Neuronal stem cell (in vitro differentiated cells): Measurements from ENCODE around the gene RPL18. TPM values are rescaled to one million over a fixed set of nuclear protein-coding genes. Genes with fewer than 3 reads are reported as not detected.

Source experiments
- DNase-seq: peaks from one replicate; pipeline ENCODE4 v3.0.0-alpha.2; 2013; ENCODE audit warnings: low spot score
- H2AFZ ChIP-seq: one replicate; pipeline ENCODE4 v1.6.1; 2013; ENCODE audit warnings: mild to moderate bottlenecking, low read length, inconsistent platforms
- H2AK5ac ChIP-seq: 2 replicates; pipeline ENCODE4 v1.6.1; 2013; ENCODE audit warnings: low read depth, mild to moderate bottlenecking, inconsistent platforms, low read length, moderate library complexity, mixed read lengths
- H2BK120ac ChIP-seq: 2 replicates; pipeline ENCODE4 v1.6.1; 2013; ENCODE audit warnings: low read depth, mild to moderate bottlenecking, inconsistent platforms, low read length, moderate library complexity, mixed read lengths
- H2BK12ac ChIP-seq: one replicate; pipeline ENCODE4 v1.6.1; 2013; ENCODE audit warnings: low read length, inconsistent platforms
- H2BK15ac ChIP-seq: 2 replicates; pipeline ENCODE4 v1.6.1; 2013; ENCODE audit warnings: mild to moderate bottlenecking, low read length, inconsistent platforms, mixed read lengths
- H2BK5ac ChIP-seq: one replicate; pipeline ENCODE4 v1.6.1; 2013; ENCODE audit warnings: inconsistent platforms, mild to moderate bottlenecking, low read length, moderate library complexity
- H3K14ac ChIP-seq: one replicate; pipeline ENCODE4 v1.6.1; 2013; ENCODE audit warnings: low read length, inconsistent platforms
- H3K18ac ChIP-seq: 2 replicates; pipeline ENCODE4 v1.6.1; 2013; ENCODE audit warnings: low read length, inconsistent platforms
- H3K23ac ChIP-seq: 2 replicates; pipeline ENCODE4 v1.6.1; 2013; ENCODE audit warnings: low read depth, mild to moderate bottlenecking, mixed read lengths, low read length, inconsistent platforms; ENCODE audit not compliant: poor library complexity
- H3K27ac ChIP-seq: replicated peaks from 3 replicates; pipeline ENCODE4 v1.5.1; 2013; ENCODE audit warnings: low read length, inconsistent platforms
- H3K27me3 ChIP-seq, 3 experiments: 2 replicates each; pipeline ENCODE4 v1.6.1; 2013; ENCODE audit warnings: low read length in 3 of 3, mild to moderate bottlenecking in 2 of 3, inconsistent platforms in 1 of 3, low read depth in 1 of 3, mixed read lengths in 1 of 3, moderate library complexity in 1 of 3; ENCODE audit not compliant: control insufficient read depth in 3 of 3, insufficient read depth in 3 of 3
- H3K36me3 ChIP-seq, 2 donors: replicated peaks in 1 of 2; 2 replicates each; pipeline ENCODE4 v1.6.1; 2013; ENCODE audit warnings: low read length in 2 of 2; ENCODE audit not compliant: control insufficient read depth in 2 of 2, insufficient read depth in 2 of 2
- H3K4ac ChIP-seq: 2 replicates; pipeline ENCODE4 v1.6.1; 2013; ENCODE audit warnings: inconsistent platforms, mild to moderate bottlenecking, low read length, moderate library complexity
- H3K4me1 ChIP-seq, 2 donors: 1 replicate in 1 of 2; 2 replicates in 1 of 2; pipeline ENCODE4 v1.6.1; 2013; ENCODE audit warnings: low read length in 2 of 2, low read depth in 1 of 2; ENCODE audit not compliant: control insufficient read depth in 2 of 2, insufficient read depth in 1 of 2
- H3K4me2 ChIP-seq: one replicate; pipeline ENCODE4 v1.6.1; 2013; ENCODE audit warnings: mild to moderate bottlenecking, low read length, inconsistent platforms; ENCODE audit not compliant: insufficient read depth, poor library complexity, severe bottlenecking
- H3K4me3 ChIP-seq, 2 donors: 2 replicates each; pipeline ENCODE4 v1.5.1; 2013; ENCODE audit warnings: low read length in 2 of 2, mild to moderate bottlenecking in 2 of 2, inconsistent platforms in 1 of 2, moderate library complexity in 1 of 2
- H3K79me1 ChIP-seq: one replicate; pipeline ENCODE4 v1.6.1; 2013; ENCODE audit warnings: low read depth, mild to moderate bottlenecking, inconsistent platforms, low read length, moderate library complexity
- H3K9ac ChIP-seq: one replicate; pipeline ENCODE4 v1.6.1; 2013; ENCODE audit warnings: mild to moderate bottlenecking, low read depth, low read length, inconsistent platforms; ENCODE audit not compliant: poor library complexity
- H3K9me3 ChIP-seq, 2 donors: replicated peaks in 1 of 2; 2 replicates each; pipeline versions ENCODE3 to v1.6.1; 2013; ENCODE audit warnings: low read length in 2 of 2, mild to moderate bottlenecking in 2 of 2, inconsistent platforms in 1 of 2, low read depth in 1 of 2, mixed read lengths in 1 of 2, moderate library complexity in 1 of 2; ENCODE audit not compliant: control insufficient read depth in 2 of 2, insufficient read depth in 1 of 2
- H4K8ac ChIP-seq: one replicate; pipeline ENCODE4 v1.6.1; 2013; ENCODE audit warnings: low read depth, mild to moderate bottlenecking, inconsistent platforms, low read length, moderate library complexity
- H4K91ac ChIP-seq: one replicate; pipeline ENCODE4 v1.6.1; 2013; ENCODE audit warnings: low read length, low read depth, mild to moderate bottlenecking, inconsistent platforms; ENCODE audit not compliant: poor library complexity
- WGBS, 2 donors: extraction: QIAGEN DNeasy Blood & Tissue Kit; methylation state at CpG; one replicate each; pipeline ENCODE4 v1.1.7; 2013; ENCODE audit warnings: missing lambda C conversion rate in 2 of 2, mixed read lengths in 1 of 2; ENCODE audit not compliant: insufficient read length in 2 of 2, insufficient replicate concordance in 1 of 2; ENCODE audit errors: extremely low coverage in 2 of 2; 5-methylcytosine and 5-hydroxymethylcytosine counted together
- polyA plus RNA-seq, 2 experiments: library from polyadenylated mRNA; stranded (reverse); fragments of 200-250 nt; gene quantifications; one replicate each; pipeline ENCODE4 v1.2.3, GENCODE V29; 2013

RPL18 gene
- polyA plus RNA-seq (2013, experiment 1 of 2), result 2,801 TPM
- polyA plus RNA-seq (2013, experiment 2 of 2), result 2,729 TPM

- H3K27ac ChIP-seq, result peak within 1 kb of the TSS; percentile 73
- peaks cover 12% of the 10 kb centered on the region for H3K79me1 ChIP-seq
- H3K4me3 ChIP-seq, result peak within 1 kb of the TSS; percentile 80 to 98
- H3K9me3 ChIP-seq, result no peaks in the 10 kb centered on the region
- H2BK120ac ChIP-seq, result no peak within 1 kb of the TSS
- H2AFZ ChIP-seq, result peak within 1 kb of the TSS; percentile 84
- H2AK5ac ChIP-seq, result peak within 1 kb of the TSS; percentile 76
- H2BK12ac ChIP-seq, result no peak within 1 kb of the TSS
- peak within 1 kb of the TSS; percentile 40 for H3K4ac ChIP-seq
- peaks cover 17 to 22% of the 10 kb centered on the region in 2 donors for H3K4me1 ChIP-seq
- no peaks in the 10 kb centered on the region for H3K27me3 ChIP-seq
- peak within 1 kb of the TSS; percentile 46 for H2BK15ac ChIP-seq
- H3K9ac ChIP-seq, result peak within 1 kb of the TSS; percentile 83
- no CpG with 5 or more reads among the region's 69 CpGs for WGBS, 2 donors
- peak within 1 kb of the TSS; percentile 9 for H3K14ac ChIP-seq
- H3K23ac ChIP-seq, result peak within 1 kb of the TSS; percentile 97
- DNase-seq, result peak; percentile 99
- peaks cover 27 to 37% of the 10 kb centered on the region in 2 donors for H3K36me3 ChIP-seq
- H4K91ac ChIP-seq, result no peak within 1 kb of the TSS
- peak within 1 kb of the TSS; percentile 19 for H4K8ac ChIP-seq
- peak within 1 kb of the TSS; percentile 88 for H2BK5ac ChIP-seq
- peak within 1 kb of the TSS; percentile 86 for H3K18ac ChIP-seq
- peak within 1 kb of the TSS; percentile 83 for H3K4me2 ChIP-seq
Observed at GRCh38 chr19:48618916-48619691, at the start of gene RPL18, which contains the start of gene SPHK2. RPL18 (minus strand) TSS chr19:48619178; CDS start chr19:48619143, 35 bp downstream. SPHK2 (plus strand) TSS chr19:48619506; CDS start chr19:48620515, 1,009 bp downstream.

GRCh38 chr19:48668761-48669160 is 49.8 kb upstream of the RPL18 start:
- H2AFZ ChIP-seq, result no peak overlapping the region
- DNase-seq, result no peak
- H3K4me3 ChIP-seq, result no peak overlapping the region
- peaks cover 0 to 2% of the 10 kb centered on the region in 2 donors for H3K9me3 ChIP-seq
- H3K14ac ChIP-seq, result no peak overlapping the region
- no peak overlapping the region for H3K4me2 ChIP-seq
- no peak overlapping the region for H3K18ac ChIP-seq
- H2BK15ac ChIP-seq, result no peak overlapping the region
- H2BK12ac ChIP-seq, result no peak overlapping the region
- H2BK5ac ChIP-seq, result no peak overlapping the region
- no peak overlapping the region for H3K27ac ChIP-seq
- peaks cover 9 to 10% of the 10 kb centered on the region in 2 donors for H3K4me1 ChIP-seq
- H3K79me1 ChIP-seq, result peaks cover 1% of the 10 kb centered on the region
- no CpG with 5 or more reads among the region's 2 CpGs for WGBS, 2 donors
- H3K36me3 ChIP-seq, result no peaks in the 10 kb centered on the region
- no peak overlapping the region for H3K23ac ChIP-seq
- no peak overlapping the region for H2AK5ac ChIP-seq
- no peak overlapping the region for H2BK120ac ChIP-seq
- H4K91ac ChIP-seq, result no peak overlapping the region
- no peak overlapping the region for H3K9ac ChIP-seq
- H4K8ac ChIP-seq, result no peak overlapping the region
- peaks cover 0 to 10% (median 2%) of the 10 kb centered on the region in 3 experiments for H3K27me3 ChIP-seq
- H3K4ac ChIP-seq, result no peak overlapping the region

- Histone ChIP-seq H2BK120ac (no peak overlapping the region), H3K4me1 (peaks cover 5 to 6% of the 10 kb centered on the region in 2 donors), H3K79me1 (peaks cover 1% of the 10 kb centered on the region), H2AK5ac (no peak overlapping the region), H3K9me3 (peaks cover 0 to 2% of the 10 kb centered on the region in 2 donors), H3K4ac (no peak overlapping the region), H3K9ac (no peak overlapping the region), H3K14ac (no peak overlapping the region), H3K18ac (no peak overlapping the region), H3K4me2 (no peak overlapping the region), H3K4me3 (no peak overlapping the region), H3K36me3 (no peaks in the 10 kb centered on the region), H2BK5ac (no peak overlapping the region), H2AFZ (no peak overlapping the region), H2BK15ac (no peak overlapping the region), H4K8ac (no peak overlapping the region), H3K23ac (no peak overlapping the region), H2BK12ac (no peak overlapping the region), H3K27me3 (peaks cover 0 to 10% (median 0%) of the 10 kb centered on the region in 3 experiments), H4K91ac (no peak overlapping the region), H3K27ac (no peak overlapping the region)
- no peak for DNase-seq
- WGBS, 2 donors, result no CpG with 5 or more reads among the region's 3 CpGs
Observed at GRCh38 chr19:48668332-48668731, 49.4 kb upstream of the RPL18 start.

GRCh38 chr19:48665786-48666185 is 46.8 kb upstream of the RPL18 start:
- Histone ChIP-seq H3K23ac (no peak overlapping the region), H4K8ac (no peak overlapping the region), H3K14ac (no peak overlapping the region), H2BK120ac (no peak overlapping the region), H2AK5ac (no peak overlapping the region), H3K79me1 (peaks cover 1% of the 10 kb centered on the region), H3K27me3 (peaks cover 0 to 5% (median 0%) of the 10 kb centered on the region in 3 experiments), H3K18ac (no peak overlapping the region), H3K4me2 (no peak overlapping the region), H3K4me3 (no peak overlapping the region), H2BK12ac (no peak overlapping the region), H3K4ac (no peak overlapping the region), H2BK5ac (no peak overlapping the region), H2BK15ac (no peak overlapping the region), H4K91ac (no peak overlapping the region), H3K9me3 (peaks cover 0 to 2% of the 10 kb centered on the region in 2 donors), H3K4me1 (peaks cover 1 to 2% of the 10 kb centered on the region in 2 donors), H3K27ac (no peak overlapping the region), H2AFZ (no peak overlapping the region), H3K9ac (no peak overlapping the region), H3K36me3 (no peaks in the 10 kb centered on the region)
- WGBS, 2 donors, result no CpG with 5 or more reads among the region's 6 CpGs
- no peak for DNase-seq
